Measurements from ENCODE around the gene CASP10.

- no peak for TF ChIP-seq CTCF (IDR thresholded peaks at IDR 0.05; ENCODE audit: insufficient read depth, low read length)
- no peak for TF ChIP-seq REST (IDR thresholded peaks at IDR 0.05; ENCODE audit: insufficient replicate concordance, low read depth)
- TF ChIP-seq POLR2AphosphoS5 (IDR thresholded peaks at IDR 0.05; ENCODE audit: low read depth): no peak
- no peak for TF ChIP-seq GABPA (IDR thresholded peaks at IDR 0.05; ENCODE audit: low read depth)
Observed at GRCh38 chr2:201255408-201256033, 72.6 kb downstream of the CASP10 start.
